Astrocyte of the spinal cord (primary cell): ENCODE results near the gene CEP89.
"Not testable (repeated sequence)": the region's sequence is repeated elsewhere in the genome, so short reads cannot be mapped to it uniquely, and the experiment has no call there.

Experiments
- DNase-seq: peaks from one replicate; pipeline ENCODE4 v3.0.0; 2011; ENCODE audit warnings: low read depth, low spot score
- H3K4me3 ChIP-seq: 2 replicates; pipeline ENCODE4 v1.5.1; 2011; ENCODE audit warnings: low read depth, mild to moderate bottlenecking, low read length, moderate library complexity
- in situ Hi-C: cut with HindIII; loops from 2 replicates; pipeline ENCODE4 v1.10.0; 2017; ENCODE audit warnings: low sequenced_read_pairs
- TF ChIP-seq, protein P1 (sequence below): IDR thresholded peaks from 2 replicates; pipeline ENCODE4 v1.5.1; 2012; ENCODE audit warnings: low read depth, mild to moderate bottlenecking, low read length, inconsistent platforms

CEP89 gene

DNA sequence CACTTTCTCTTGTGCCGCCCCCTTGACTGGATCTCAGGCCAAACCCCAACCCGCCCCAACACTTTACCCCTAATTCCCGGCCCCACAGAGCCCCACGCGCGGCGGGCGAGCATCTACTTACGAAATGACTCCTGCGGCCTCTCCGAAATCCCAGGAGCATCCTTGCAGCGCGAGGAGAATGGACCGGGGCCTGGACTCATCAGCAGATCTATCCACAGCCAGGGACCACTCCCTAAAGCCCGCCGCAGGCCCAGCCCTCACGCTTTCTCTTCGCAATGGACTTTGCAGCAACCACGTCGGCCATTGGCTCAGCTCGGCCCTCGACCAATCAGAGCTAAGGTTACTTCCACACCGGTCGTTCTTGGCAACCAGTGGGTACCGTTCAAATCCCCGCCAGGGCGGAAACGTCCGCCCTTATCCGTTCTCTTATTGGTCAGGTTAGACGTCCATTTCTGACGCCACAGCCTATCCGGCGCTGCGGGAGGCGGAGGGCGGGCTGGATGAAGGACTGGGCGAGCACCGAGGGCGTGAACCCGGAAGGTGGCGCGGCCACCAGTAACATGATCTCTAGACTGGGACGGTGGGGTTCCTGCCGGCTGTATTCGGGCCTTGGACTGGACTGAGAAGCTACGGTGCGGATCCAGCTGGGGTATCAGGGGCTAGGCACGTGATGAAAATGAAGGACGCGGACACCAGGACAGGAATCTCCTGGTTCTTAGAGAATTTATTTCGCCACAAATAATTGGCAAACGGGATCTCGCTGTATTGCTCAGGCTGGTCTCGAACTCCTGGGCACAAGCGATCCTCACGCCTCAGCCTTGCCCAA, at the start of gene CEP89, which contains the start of gene FAAP24:
Gene CEP89 (minus strand): TSS at position 244 of the 826 bp plus-strand sequence. CDS start 84 bp downstream, at position 160.
Gene FAAP24 (plus strand): TSS at position 528 of the 826 bp plus-strand sequence. CDS start 955 bp downstream, outside the sequence.
- in situ Hi-C loops: no loop called here
- peak; percentile 100 for DNase-seq
- TF ChIP-seq, protein P1, sequence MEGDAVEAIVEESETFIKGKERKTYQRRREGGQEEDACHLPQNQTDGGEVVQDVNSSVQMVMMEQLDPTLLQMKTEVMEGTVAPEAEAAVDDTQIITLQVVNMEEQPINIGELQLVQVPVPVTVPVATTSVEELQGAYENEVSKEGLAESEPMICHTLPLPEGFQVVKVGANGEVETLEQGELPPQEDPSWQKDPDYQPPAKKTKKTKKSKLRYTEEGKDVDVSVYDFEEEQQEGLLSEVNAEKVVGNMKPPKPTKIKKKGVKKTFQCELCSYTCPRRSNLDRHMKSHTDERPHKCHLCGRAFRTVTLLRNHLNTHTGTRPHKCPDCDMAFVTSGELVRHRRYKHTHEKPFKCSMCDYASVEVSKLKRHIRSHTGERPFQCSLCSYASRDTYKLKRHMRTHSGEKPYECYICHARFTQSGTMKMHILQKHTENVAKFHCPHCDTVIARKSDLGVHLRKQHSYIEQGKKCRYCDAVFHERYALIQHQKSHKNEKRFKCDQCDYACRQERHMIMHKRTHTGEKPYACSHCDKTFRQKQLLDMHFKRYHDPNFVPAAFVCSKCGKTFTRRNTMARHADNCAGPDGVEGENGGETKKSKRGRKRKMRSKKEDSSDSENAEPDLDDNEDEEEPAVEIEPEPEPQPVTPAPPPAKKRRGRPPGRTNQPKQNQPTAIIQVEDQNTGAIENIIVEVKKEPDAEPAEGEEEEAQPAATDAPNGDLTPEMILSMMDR: no peak
- H3K4me3 ChIP-seq: peak within 1 kb of the TSS; percentile 93

- H3K4me3 ChIP-seq, in situ Hi-C loops, DNase-seq: not testable (repeated sequence)
These were observed 39.1 kb upstream of the CEP89 start for GRCh38 chr19:33010891-33011290.

- in situ Hi-C loops: no loop called here
- no peak overlapping the region for H3K4me3 ChIP-seq
- TF ChIP-seq, protein P1: no peak
- no peak for DNase-seq
These were observed 37.0 kb upstream of the CEP89 start for GRCh38 chr19:33008738-33009137.

DNA sequence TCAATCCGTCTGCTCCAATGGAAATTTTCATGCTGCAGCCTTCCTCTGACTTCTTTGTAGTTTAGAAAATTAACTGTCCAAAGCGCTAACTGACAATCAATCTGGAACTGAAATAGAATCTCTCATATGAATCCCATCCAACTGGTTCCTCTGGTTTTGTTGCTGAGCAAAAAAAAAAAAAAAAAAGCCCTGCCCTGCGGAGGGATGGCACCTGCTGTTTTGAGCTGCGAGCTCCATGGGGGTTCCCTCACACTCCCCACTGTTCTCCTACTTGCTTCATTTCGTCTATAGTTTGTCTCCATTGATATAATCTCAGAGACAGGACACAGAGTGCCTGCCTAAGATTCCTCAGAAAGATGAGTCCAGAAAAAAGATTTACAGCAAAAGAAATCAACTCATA, 33.7 kb upstream of the CEP89 start:
- in situ Hi-C loops: no loop called here
- no peak for DNase-seq
- H3K4me3 ChIP-seq: no peak overlapping the region
- TF ChIP-seq, protein P1: no peak

- in situ Hi-C loops, DNase-seq, H3K4me3 ChIP-seq: not testable (repeated sequence)
These were observed 31.8 kb upstream of the CEP89 start for GRCh38 chr19:33003424-33004024.

- in situ Hi-C loops, H3K4me3 ChIP-seq: not testable (repeated sequence)
These were observed 30.5 kb upstream of the CEP89 start for GRCh38 chr19:33002126-33002865.

DNA sequence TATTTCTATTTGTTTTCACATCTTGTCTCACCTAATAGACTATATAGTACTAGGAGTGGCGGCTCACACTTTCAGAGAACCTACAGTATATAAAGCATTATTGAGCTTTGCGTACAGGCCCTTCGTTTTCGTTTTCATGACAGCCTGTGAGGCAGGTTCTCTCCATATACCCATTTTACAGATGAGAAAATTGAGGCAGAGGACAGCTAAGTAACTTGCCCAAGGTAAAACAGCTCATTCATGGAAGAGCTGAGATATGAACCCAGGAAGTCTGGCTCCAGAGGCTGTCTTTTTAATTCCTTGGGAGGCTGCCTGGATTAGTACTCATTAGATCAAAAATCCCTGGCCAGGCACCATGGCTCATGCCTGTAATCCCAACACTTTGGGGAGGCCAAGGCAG, 29.2 kb upstream of the CEP89 start:
- H3K4me3 ChIP-seq: no peak overlapping the region
- TF ChIP-seq, protein P1: no peak
- in situ Hi-C loops: no loop called here
- DNase-seq: no peak

More at GRCh38 chr19:33002126-33002865, 30.5 kb upstream of the CEP89 start:
- DNase-seq: not testable (repeated sequence)
